T follicular helper cell (primary cell): ENCODE measurements around the gene HSPB8.

Experiments
- DNase-seq: peaks from one replicate; pipeline ENCODE4 v3.0.0-alpha.2; 2020; ENCODE audit warnings: low read depth
- total RNA-seq, 2 experiments: gene quantifications; one replicate each; lab custom pipeline; 2026; lab: John Stamatoyannopoulos, UW

Gene HSPB8
- total RNA-seq: 0 to 0.06 reads per million in 2 experiments

DNA sequence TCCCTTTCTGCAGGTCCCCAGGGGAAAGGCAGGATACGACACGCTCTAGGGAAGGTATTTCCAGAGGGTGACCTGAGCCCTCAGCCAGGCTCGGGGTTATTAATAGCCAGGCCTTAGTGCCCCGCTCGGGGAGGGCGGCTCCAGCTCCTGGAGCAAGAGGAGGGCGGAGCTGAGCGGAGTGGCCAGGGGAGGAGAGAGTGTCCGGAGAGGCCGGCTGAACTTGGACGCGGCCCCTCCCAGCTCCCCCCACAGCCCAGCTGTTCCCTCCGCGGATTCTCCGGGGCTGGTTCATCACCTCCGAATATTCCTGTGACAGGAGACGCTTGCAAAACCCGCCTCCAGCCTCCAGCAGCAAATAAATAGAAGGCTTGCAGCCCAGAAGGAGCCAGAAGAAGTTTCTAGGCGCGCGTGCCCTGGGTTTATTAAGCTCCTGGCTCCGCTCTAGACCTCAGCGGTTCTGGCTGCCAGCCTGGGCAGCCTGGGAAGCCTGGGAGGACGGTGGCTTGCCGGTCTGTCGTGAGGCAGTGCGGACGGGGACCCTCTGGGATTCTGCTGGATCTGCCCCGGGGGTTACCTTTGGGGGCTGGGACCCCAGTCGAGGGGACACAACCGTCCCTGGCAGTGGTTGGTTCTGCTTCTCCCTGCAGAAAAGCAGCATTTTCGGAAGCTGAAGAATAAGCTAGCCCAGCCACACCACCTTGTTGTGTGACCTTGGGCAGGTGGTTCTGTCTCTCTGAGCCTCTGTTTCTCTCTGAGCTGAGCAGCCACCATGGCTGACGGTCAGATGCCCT, at the start of gene HSPB8:
HSPB8 (plus strand) TSS at position 388 of the 791 bp plus-strand sequence; CDS start at position 770, 382 bp downstream.
- no peak for DNase-seq

GRCh38 chr12:119129827-119130434, 48.8 kb upstream of the HSPB8 start:
- no peak for DNase-seq

DNA sequence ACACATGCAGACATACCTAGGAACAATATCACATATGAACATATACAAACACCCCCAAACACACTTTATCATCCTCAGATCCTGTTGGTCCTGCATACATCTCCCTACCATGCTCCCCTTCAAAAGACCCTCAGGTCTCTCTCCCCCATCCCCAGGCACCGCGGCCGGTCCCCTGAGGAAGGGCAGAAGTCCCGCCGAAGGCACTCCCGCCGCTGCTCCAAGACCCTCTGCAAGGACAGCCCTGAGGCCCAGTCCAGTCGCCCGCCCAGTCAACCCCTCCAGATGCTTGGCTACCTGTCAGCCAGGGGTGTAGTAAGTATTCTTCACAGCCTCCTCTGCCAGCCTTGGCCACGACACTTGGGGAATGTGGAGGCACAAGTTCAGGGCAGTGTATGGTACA, 48.2 kb upstream of the HSPB8 start:
- DNase-seq: no peak

- no peak for DNase-seq
Observed at GRCh38 chr12:119134284-119135072, 44.3 kb upstream of the HSPB8 start.

DNA sequence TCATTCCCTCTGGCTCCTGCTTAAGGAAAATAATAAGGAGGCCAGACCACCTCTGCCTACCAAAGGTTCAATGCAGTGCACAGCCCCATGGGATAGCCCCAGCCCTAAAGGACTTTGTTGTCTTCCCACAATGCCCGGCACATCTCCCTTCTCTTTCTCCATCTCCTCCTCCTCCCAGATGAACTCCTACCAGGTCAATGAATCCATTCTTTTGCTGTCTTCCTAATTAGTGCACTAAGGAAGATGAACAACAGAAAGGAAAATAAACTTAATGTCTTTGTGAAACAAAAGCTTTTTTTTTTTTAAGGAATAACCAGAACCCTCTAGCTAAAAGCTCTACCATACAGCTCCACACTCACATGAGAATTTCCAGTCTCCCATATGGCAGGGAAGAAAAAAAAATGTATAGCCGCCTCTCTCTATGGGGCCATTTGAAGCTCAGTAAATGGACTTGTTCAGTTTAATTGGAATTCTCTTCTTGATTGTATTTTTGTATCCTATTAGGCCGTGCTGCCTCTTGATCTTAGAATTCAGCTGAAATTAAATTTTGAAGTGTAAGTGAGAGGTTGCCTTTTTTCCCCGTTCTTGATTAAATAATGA, 41.8 kb upstream of the HSPB8 start:
- no peak for DNase-seq

DNA sequence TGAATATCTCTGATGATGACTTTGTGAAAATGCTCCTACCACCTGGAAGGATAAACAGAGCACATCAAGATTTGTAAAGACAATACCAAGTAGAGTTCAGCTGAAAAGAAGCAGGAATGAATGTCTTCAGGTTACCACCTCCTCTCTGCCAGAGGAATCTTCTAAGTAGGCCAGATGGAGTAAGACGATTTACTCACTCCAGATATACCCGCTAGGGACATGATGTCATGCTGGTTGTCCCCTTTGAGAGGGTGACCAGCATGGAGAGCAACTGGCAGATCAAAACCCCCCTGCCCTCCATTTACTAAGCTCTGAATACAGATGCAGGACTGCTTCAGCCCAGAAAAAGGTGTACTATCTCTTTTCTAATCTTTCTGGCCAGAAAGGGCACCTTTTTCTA, 39.3 kb upstream of the HSPB8 start:
- no peak for DNase-seq

- no peak for DNase-seq
Observed at GRCh38 chr12:119145367-119145766, 33.4 kb upstream of the HSPB8 start.

DNA sequence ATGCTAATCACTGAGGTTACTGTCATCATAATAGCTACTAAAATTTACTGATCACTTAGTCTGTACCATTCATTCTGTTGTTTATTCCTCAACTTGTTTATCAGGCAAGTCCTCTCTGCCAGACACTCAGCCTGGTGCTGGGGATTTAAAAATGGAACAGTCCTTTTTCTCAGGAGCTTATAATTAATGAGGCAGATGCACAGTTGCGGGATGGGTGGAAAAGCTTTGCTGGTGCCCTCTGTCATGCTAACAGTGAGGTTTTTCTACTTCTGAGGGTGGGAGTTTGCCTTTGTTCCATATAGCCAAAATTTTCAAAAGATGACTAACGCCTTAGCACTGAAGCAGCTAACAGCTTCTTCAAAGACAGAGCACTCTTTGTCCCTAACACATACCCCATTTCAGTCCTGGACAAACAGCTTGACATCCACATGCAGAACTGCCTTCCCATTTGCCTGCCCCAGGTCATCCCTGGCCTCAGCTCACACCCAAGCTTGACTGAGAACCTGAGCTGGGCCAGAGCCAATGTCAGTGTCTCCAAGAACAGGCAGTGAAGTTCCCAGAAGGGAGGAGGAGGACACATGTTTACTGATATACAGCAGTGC, 30.8 kb upstream of the HSPB8 start:
- DNase-seq: no peak

DNA sequence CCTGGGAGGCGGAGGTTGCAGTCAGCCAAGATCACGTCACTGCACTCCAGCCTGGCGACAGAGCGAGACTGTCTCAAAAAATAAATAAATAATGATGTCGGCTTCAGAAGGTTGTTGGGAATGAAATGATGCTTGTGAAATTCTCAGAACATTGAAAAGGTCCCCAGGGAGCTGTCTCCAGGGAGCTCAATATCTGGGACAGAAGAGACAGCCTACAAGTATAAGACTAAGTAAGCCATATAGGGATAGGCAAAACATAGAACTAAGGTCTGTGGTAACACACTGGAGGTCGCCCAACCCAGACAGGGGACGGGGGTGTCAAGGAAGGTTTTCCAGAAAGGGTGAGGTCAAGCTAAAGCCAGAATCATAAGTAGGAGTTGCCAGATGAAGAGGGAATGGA, 29.5 kb upstream of the HSPB8 start:
- no peak for DNase-seq

DNA sequence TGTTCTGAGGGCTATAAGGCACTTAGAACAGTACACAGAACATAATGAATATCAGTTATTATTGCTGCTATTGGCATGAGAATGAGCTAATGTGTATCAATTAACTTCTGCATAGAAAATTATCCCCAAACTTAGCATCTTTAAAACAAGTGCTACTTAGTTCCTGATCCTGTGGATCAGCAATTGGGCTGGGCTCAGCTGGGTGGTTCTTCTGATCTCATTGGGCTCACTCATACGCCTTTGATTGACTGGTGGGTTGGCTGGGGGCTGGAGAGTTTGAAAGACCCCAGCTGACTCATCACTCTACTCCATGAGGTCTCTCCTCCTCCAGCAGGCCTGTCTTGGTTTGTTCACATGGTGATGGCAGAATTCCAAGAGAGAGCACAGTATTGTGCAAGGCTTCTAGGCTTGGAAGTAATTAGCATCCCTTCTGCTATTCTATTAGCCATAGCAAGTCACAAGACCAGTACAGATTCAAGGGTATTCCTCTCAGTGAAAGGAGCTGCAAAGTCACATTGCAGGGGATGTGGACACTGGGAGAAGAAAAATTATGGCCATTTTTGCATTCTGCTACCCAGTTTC, 27.2 kb upstream of the HSPB8 start:
- no peak for DNase-seq

DNA sequence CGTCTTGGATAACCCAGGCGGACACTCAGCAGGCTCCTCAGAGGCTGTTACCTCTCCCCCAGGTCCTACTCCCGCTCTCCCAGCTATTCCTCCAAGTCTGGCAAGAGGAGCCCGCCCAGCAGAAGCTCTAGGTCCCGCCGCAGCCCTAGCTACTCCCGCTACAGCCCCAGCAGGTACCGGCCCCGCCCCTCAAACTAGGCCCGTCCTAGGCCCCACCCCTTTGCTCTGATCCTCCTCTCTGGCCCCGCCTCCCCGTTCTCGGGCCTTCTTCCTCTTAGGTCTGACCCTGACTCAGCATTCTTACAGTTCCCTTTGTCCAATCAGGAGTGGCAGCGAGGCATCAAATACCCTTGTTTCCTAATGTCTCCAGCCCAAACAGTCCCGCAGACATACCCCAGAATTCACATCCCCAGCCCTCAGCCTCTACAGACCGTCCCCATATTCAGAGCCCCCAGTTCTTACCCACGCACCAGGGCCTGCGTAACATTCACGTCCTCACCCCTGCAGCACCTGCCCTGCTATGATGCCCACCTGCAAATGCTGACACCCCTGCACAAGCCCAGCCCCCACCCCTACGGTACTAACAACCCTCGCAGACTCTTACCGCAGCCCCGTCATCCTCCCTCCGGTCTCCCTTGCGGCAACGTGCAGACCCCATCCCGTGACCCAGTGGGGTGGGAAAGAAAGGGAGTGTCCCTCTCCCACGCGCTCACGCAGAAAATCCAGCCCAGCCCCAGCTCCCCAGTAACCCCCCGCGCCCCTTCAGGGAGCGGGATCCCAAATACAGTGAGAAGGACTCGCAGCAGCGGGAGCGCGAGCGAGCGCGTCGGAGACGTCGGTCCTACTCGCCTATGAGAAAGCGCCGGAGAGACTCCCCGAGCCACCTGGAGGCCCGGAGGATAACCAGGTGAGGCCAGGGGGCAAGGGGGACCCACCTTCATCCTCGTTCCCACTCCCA, 25.0 kb upstream of the HSPB8 start:
- no peak for DNase-seq

DNA sequence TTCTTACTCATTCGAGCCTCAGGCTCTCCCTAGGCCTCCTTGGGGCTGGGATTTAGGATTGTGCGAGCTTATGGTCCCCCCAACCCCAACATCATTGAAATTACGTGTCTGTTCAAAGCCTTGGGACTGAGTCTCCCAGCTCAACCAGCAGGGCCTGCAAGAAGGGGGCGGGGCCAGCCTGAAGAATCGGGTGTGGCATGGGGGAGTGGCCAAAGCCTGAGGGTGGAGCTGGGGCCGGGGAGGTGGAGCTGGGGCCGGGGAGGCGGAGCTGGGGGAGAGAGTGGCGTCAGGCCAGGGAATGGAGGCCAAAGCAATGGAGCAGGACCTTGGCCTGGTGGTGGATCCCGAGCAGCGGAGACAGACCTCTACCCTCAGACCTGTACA, 24.3 kb upstream of the HSPB8 start:
- DNase-seq: no peak

- no peak for DNase-seq
Observed at GRCh38 chr12:119156401-119157044, 22.2 kb upstream of the HSPB8 start.

DNA sequence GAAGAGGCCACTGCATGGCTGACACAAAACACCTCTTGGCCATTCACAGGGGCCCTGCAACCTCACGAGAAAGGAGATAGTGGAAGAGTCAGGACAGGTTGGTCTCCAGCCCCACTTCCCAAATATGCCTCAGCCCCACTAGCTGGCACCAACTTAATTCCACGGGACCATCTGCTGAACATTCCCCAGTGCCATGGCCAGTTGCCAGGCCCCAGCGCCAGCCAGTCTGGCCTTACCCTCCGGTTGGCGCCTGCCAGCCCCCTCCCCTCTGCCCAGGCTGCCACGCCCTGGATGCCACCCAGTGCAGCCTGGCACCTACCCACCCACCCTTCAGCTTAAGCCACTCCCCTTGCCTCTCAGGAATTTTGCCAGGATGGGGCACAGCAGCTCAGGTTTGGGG, 21.2 kb upstream of the HSPB8 start:
- DNase-seq: no peak

DNA sequence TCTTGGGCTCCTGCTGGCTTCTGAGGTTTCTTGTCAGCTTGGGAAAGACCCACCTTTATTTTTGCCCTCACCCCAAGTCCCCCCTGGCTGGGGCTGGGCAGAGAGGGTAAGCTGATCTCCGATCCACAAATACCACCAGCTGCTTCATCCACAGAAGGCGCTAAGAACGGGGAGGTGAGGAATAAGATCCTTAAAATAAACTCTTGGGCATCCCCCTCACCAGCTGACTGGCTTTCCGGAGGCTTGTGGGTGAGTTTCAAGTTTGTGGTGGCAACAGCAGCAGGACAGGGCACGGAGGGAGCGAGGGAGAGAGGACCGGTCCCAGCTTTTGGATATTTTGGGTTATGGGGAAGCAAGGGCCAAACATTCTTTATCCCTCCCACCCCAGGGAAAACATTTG, 20.8 kb upstream of the HSPB8 start:
- no peak for DNase-seq

DNA sequence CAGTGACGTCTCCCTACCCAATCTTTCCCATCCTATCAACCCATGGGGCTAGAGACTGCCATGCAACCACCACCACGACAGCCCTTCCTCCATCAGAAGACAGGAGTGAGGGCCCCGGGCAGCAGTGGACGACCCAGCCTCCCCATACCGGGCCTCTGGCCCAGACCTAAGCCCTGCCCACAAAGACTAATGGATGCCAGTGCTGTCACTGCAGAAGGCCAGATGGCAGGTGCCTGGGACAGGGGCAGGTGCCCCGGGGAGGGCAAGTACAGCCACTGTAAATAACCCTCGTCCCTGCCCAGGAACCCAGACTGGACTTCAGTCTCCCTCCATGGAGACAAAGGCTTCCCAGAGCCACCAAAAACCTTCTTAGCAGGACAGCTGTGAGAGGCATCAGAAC, 20.3 kb upstream of the HSPB8 start:
- no peak for DNase-seq

DNA sequence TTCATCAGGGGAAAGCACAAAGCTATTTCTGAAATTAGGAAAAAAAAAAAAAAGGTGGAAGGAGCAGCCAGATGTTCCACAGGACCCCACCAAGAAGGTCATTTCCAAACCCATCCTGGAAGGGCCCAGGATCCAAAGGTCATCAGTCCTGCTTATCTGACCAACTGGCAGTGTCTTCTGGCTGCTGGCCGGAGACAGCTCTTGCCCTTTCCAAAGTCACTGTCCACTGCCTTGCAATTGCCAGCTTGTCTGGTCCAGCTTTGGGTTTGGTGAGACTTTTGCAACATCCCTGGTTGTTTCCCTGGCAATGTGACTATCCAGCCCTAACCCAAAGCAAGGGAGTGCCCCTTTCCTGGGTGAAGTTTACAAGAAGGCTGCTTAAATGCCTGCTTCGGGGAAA, 18.9 kb upstream of the HSPB8 start:
- DNase-seq: no peak

DNA sequence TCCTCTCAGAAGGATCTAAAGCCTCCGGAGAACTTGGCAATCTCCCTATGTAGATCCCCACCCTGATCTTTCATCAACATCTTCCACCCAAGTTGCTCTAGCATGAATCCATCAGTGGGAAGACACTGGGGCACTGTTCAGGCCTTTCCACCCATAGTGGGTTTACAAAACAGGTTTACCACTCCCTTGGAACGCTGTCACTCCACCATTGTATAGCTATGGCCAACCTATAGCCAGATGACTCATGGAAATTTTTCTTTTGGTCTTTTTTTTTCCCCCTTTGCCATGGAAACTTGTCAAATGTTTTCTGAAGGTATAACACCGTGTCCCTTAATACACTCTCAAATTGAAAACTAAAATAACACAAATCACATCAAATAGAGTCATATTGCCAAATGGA, 10.8 kb upstream of the HSPB8 start:
- no peak for DNase-seq

DNA sequence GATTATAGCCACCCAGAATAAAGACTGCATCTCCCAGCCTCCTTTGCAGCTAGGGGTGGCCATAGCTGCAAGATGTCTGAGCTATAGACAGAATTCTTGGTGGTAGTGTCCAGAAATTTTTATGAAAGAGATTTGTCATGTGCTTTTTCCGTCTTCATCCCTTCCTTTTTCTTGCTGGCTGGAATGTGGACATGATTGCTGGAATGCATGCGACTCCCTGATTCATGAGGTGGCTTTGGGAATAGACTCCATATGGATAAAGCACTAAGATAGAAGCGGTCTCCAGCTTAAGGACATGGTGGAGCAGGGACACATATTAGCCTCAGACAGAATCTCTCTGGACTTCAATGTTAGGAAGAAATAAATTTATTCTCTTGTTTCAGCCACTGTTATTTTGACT, 10.0 kb upstream of the HSPB8 start:
- DNase-seq: no peak

- DNase-seq: no peak
Observed at GRCh38 chr12:119169150-119169549, 9.6 kb upstream of the HSPB8 start.
